OCI-LY3 (cell line): ENCODE measurements around the gene PRDM11.

Experiments used
- H2AFZ ChIP-seq: fragments of 200-600, 300-600 bp; shearing (Covaris generic); 2 replicates; pipeline ENCODE4 v1.6.0; 2014; ENCODE audit warnings: antibody characterized with exemption, low read depth, low read length
- H3K27ac ChIP-seq: fragments of 200-600, 300-600 bp; sonication (generic); 2 replicates; pipeline ENCODE4 v1.5.1; 2014; ENCODE audit warnings: mild to moderate bottlenecking, low read length, moderate library complexity, mixed read lengths
- H3K27me3 ChIP-seq: fragments of 200-600, 300-600 bp; sonication (generic); 2 replicates; pipeline ENCODE4 v1.6.1; 2014; ENCODE audit warnings: low read depth, low read length, mixed read lengths
- H3K36me3 ChIP-seq: fragments of 200-600, 300-600 bp; sonication (generic); replicated peaks from 2 replicates; pipeline ENCODE3; 2014; ENCODE audit warnings: low read depth, low read length, mixed read lengths
- H3K4me1 ChIP-seq: fragments of 300-600, 200-600 bp; sonication (generic); 2 replicates; pipeline ENCODE4 v1.6.1; 2014; ENCODE audit warnings: low read length, mixed read lengths
- H3K4me2 ChIP-seq: fragments of 200-600, 300-600 bp; sonication (generic); 2 replicates; pipeline ENCODE4 v1.6.1; 2014; ENCODE audit warnings: low read length, mixed read lengths
- H3K4me3 ChIP-seq: fragments of 300-600, 200-600 bp; sonication (generic); 2 replicates; pipeline ENCODE4 v1.5.1; 2014; ENCODE audit warnings: antibody characterized with exemption, mild to moderate bottlenecking, low read length, moderate library complexity
- H3K79me2 ChIP-seq: fragments of 300-600, 200-600 bp; shearing (Covaris generic); 2 replicates; pipeline ENCODE4 v1.6.1; 2014; ENCODE audit warnings: mild to moderate bottlenecking, low read length, mixed read lengths
- H3K9ac ChIP-seq: fragments of 300-600, 200-600 bp; shearing (Covaris generic); 2 replicates; pipeline ENCODE4 v1.6.0; 2014; ENCODE audit warnings: mild to moderate bottlenecking, low read length, moderate library complexity
- H3K9me3 ChIP-seq: fragments of 200-600, 300-600 bp; shearing (Covaris generic); 2 replicates; pipeline ENCODE4 v1.6.1; 2014; ENCODE audit warnings: low read length, mixed read lengths; ENCODE audit not compliant: insufficient read depth
- H4K20me1 ChIP-seq: fragments of 200-600, 300-600 bp; sonication (generic); 2 replicates; pipeline ENCODE4 v1.6.1; 2016; ENCODE audit warnings: low read length, mixed read lengths; ENCODE audit not compliant: insufficient read depth
- EZH2phosphoT487 ChIP-seq: fragments of 200-600 bp; shearing (Covaris generic); IDR thresholded peaks from 2 replicates; pipeline ENCODE4 v1.6.1; 2018; ENCODE audit warnings: antibody characterized with exemption, mixed run types, low read depth
- TF ChIP-seq, protein P1 (sequence below): fragments of 200-600, 300-600 bp; sonication (generic); IDR thresholded peaks from 2 replicates; pipeline ENCODE4 v1.5.1; 2014; ENCODE audit warnings: antibody characterized with exemption, low read length, low read depth

PRDM11 gene

DNA sequence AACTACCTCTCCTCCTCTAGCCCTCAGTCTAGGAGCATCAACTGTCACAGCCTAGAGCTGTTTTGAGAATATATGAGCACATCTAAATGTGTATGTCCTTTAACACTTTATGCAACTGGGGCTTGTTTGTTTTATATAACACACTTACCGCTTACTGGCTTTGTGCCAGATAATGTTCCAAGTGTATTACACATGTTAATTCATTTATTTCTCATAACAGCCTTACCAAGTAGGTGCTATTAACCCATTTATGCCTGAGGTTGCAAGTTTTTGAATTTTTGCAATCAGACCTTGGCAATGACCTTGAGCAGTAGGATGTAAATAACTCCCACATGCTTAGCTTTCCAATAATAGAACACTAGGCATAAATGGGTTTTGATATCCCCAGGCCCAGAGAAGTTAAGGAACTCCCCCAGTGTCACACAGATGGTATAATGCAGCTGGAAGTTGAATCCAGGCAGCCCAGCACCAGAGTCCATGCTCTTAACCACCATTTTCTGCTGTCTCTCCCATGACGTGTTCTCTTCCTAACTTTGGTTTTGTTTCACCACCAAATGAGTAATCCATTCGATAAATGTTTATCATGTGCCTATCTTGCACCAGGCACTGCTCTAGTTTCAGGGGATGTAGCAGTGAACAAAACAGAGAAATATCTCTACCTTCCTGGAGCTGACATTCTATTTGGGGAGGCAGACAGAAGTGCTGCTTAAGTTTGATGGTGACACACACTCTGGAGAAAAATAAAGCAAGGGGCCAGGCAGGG is 23.1 kb downstream of the PRDM11 start:
- H3K4me2 ChIP-seq: no peak overlapping the region
- no peak overlapping the region for H3K27ac ChIP-seq
- H3K9me3 ChIP-seq: no peaks in the 10 kb centered on the region
- H3K36me3 ChIP-seq: no peaks in the 10 kb centered on the region
- peaks cover 11% of the 10 kb centered on the region for H3K4me1 ChIP-seq
- TF ChIP-seq EZH2phosphoT487: no peak
- TF ChIP-seq, protein P1, sequence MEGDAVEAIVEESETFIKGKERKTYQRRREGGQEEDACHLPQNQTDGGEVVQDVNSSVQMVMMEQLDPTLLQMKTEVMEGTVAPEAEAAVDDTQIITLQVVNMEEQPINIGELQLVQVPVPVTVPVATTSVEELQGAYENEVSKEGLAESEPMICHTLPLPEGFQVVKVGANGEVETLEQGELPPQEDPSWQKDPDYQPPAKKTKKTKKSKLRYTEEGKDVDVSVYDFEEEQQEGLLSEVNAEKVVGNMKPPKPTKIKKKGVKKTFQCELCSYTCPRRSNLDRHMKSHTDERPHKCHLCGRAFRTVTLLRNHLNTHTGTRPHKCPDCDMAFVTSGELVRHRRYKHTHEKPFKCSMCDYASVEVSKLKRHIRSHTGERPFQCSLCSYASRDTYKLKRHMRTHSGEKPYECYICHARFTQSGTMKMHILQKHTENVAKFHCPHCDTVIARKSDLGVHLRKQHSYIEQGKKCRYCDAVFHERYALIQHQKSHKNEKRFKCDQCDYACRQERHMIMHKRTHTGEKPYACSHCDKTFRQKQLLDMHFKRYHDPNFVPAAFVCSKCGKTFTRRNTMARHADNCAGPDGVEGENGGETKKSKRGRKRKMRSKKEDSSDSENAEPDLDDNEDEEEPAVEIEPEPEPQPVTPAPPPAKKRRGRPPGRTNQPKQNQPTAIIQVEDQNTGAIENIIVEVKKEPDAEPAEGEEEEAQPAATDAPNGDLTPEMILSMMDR: no peak
- H3K79me2 ChIP-seq: no peaks in the 10 kb centered on the region
- H3K4me3 ChIP-seq: no peak overlapping the region
- H3K9ac ChIP-seq: no peak overlapping the region
- no peaks in the 10 kb centered on the region for H3K27me3 ChIP-seq
- no peaks in the 10 kb centered on the region for H4K20me1 ChIP-seq
- no peak overlapping the region for H2AFZ ChIP-seq

DNA sequence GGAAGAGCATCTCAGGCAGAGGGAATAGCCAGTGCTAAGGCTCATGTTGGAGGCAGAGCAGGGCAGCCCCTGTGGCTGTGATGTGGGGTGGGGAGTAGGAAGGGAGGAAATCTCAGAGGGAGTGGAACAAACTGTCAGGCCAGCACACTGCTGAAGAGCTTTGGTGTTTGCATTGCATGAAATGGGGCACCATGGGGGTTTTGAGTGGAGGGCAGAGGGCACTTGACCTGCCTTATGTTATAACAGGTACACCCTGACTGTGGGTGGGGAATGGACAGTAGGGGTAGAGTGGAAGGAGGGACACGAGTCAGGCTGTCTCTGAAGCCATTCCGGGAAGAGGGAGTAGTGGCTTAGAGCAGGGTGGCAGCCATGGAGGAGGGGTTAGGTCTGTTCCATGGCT is 24.0 kb downstream of the PRDM11 start:
- TF ChIP-seq, protein P1: no peak
- TF ChIP-seq EZH2phosphoT487: no peak
- H3K27me3 ChIP-seq: no peaks in the 10 kb centered on the region

DNA sequence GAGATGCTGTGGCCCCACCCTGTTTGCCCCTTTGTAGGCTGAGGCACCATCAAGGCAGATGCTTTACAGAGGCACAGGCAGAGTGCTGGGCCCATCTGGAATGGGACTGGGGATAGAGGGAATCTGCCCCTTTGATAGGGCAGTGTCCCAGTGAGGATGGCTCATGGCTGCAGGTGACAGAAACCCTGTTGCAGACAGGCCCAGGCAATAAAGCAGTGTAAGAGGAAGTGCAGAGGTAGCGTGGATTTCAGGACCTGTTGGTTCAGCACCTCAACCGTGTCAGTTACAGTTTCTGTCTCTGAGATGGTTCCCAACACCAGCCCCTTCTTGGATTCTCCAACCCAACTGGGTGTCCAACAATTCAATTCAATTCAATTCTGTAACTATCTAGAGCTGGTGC is 25.1 kb downstream of the PRDM11 start:
- Histone ChIP-seq H4K20me1 (no peaks in the 10 kb centered on the region), H3K4me3 (no peak overlapping the region), H3K4me1 (peaks cover 8% of the 10 kb centered on the region), H3K79me2 (no peaks in the 10 kb centered on the region), H3K9ac (no peak overlapping the region), H2AFZ (no peak overlapping the region), H3K4me2 (0 out of 2 replicates have a peak overlapping the region, but pooled peaks have one; percentile 6), H3K36me3 (no peaks in the 10 kb centered on the region), H3K27ac (no peak overlapping the region), H3K27me3 (no peaks in the 10 kb centered on the region), H3K9me3 (no peaks in the 10 kb centered on the region)
- TF ChIP-seq EZH2phosphoT487: no peak

More for the DNA sequence above, 24.0 kb downstream of the PRDM11 start:
- H2AFZ ChIP-seq: no peak overlapping the region
- H4K20me1 ChIP-seq: no peaks in the 10 kb centered on the region
- no peak overlapping the region for H3K27ac ChIP-seq
- H3K9me3 ChIP-seq: no peaks in the 10 kb centered on the region
- H3K36me3 ChIP-seq: no peaks in the 10 kb centered on the region
- no peak overlapping the region for H3K4me3 ChIP-seq
- no peaks in the 10 kb centered on the region for H3K79me2 ChIP-seq
- H3K9ac ChIP-seq: no peak overlapping the region
- peaks cover 8% of the 10 kb centered on the region for H3K4me1 ChIP-seq
- no peak overlapping the region for H3K4me2 ChIP-seq

DNA sequence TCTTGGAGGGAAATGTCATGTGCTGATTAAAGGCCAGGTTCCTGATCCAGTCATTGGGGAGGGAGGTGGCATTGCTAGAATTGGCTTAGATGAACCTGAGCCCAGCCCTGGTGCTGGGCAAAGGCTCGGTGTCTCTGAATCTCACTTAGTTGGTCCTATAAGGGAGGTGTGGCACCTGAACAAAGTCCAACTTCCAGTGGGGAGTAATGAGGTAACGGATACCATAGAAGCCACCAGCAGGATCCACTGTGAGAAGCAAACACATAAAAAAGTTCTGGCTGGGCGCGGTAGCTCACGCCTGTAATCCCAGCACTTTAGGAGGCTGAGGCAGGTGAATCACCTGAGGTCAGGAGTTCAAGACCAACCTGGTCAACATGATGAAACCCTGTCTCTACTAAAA is 26.6 kb downstream of the PRDM11 start:
- Histone ChIP-seq H3K4me2 (no peak overlapping the region), H4K20me1 (no peaks in the 10 kb centered on the region), H3K9me3 (no peaks in the 10 kb centered on the region), H3K4me3 (no peak overlapping the region), H2AFZ (no peak overlapping the region), H3K27ac (no peak overlapping the region), H3K4me1 (peaks cover 8% of the 10 kb centered on the region), H3K9ac (no peak overlapping the region), H3K79me2 (no peaks in the 10 kb centered on the region), H3K27me3 (no peaks in the 10 kb centered on the region), H3K36me3 (no peaks in the 10 kb centered on the region)
- TF ChIP-seq, protein P1: no peak
- no peak for TF ChIP-seq EZH2phosphoT487
